Measurements from ENCODE around the gene MINDY3.

DNA sequence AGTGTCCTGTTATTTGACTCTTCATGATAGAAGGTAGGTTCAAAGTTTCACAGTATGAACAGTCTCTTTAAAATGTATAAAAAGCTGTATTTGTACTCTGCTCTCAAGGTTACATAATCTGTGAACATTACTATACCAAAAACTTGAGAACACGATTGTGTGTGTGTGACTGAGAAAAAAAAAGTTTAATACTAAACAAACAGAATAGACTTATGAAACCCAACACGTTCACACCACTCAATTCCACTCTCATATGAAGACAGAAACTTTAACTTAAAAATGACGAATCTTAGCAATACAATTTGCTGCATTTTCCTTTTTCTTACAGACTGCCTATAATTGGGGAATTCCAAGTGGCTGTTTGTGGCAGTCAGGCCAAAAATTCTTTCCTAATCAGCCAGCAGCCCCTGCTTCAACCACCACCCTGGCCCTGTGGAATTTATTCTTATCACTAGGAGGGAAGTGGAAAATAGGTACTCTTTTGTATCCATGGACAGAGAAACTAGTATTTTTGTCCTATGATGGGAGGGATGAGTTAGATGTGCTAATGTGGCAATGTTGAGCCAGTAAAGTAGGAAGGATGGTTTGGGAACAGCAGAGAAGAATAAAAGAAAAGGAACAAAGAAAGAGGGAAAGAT is 42.8 kb downstream of the MINDY3 start:
- TF ChIP-seq, protein P1, sequence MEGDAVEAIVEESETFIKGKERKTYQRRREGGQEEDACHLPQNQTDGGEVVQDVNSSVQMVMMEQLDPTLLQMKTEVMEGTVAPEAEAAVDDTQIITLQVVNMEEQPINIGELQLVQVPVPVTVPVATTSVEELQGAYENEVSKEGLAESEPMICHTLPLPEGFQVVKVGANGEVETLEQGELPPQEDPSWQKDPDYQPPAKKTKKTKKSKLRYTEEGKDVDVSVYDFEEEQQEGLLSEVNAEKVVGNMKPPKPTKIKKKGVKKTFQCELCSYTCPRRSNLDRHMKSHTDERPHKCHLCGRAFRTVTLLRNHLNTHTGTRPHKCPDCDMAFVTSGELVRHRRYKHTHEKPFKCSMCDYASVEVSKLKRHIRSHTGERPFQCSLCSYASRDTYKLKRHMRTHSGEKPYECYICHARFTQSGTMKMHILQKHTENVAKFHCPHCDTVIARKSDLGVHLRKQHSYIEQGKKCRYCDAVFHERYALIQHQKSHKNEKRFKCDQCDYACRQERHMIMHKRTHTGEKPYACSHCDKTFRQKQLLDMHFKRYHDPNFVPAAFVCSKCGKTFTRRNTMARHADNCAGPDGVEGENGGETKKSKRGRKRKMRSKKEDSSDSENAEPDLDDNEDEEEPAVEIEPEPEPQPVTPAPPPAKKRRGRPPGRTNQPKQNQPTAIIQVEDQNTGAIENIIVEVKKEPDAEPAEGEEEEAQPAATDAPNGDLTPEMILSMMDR (IDR thresholded peaks at IDR 0.05): no peak
- TF ChIP-seq ZNF396 (CRISPR knock-in tag; IDR thresholded peaks at IDR 0.05; ENCODE audit: borderline replicate concordance) (no peak), ZNF416 (CRISPR knock-in tag; IDR thresholded peaks at IDR 0.05) (no peak), CREM (CRISPR knock-in tag; IDR thresholded peaks at IDR 0.05) (no peak), OVOL2 (CRISPR knock-in tag; IDR thresholded peaks at IDR 0.05; ENCODE audit: borderline replicate concordance) (no peak), ZBTB21 (CRISPR knock-in tag; IDR thresholded peaks at IDR 0.05; ENCODE audit: borderline replicate concordance) (no peak), CREB1 (CRISPR knock-in tag; IDR thresholded peaks at IDR 0.05) (no peak), NR3C1 (CRISPR knock-in tag; conservative IDR thresholded peaks at IDR 0.05; ENCODE audit: low read depth) (no peak)
- TF ChIP-seq, protein P2, sequence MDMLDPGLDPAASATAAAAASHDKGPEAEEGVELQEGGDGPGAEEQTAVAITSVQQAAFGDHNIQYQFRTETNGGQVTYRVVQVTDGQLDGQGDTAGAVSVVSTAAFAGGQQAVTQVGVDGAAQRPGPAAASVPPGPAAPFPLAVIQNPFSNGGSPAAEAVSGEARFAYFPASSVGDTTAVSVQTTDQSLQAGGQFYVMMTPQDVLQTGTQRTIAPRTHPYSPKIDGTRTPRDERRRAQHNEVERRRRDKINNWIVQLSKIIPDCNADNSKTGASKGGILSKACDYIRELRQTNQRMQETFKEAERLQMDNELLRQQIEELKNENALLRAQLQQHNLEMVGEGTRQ (CRISPR knock-in tag; IDR thresholded peaks at IDR 0.05): no peak
- TF ChIP-seq, protein P3, sequence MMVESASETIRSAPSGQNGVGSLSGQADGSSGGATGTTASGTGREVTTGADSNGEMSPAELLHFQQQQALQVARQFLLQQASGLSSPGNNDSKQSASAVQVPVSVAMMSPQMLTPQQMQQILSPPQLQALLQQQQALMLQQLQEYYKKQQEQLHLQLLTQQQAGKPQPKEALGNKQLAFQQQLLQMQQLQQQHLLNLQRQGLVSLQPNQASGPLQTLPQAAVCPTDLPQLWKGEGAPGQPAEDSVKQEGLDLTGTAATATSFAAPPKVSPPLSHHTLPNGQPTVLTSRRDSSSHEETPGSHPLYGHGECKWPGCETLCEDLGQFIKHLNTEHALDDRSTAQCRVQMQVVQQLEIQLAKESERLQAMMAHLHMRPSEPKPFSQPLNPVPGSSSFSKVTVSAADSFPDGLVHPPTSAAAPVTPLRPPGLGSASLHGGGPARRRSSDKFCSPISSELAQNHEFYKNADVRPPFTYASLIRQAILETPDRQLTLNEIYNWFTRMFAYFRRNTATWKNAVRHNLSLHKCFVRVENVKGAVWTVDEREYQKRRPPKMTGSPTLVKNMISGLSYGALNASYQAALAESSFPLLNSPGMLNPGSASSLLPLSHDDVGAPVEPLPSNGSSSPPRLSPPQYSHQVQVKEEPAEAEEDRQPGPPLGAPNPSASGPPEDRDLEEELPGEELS (CRISPR knock-in tag; IDR thresholded peaks at IDR 0.05): no peak
- TF ChIP-seq, protein P4, sequence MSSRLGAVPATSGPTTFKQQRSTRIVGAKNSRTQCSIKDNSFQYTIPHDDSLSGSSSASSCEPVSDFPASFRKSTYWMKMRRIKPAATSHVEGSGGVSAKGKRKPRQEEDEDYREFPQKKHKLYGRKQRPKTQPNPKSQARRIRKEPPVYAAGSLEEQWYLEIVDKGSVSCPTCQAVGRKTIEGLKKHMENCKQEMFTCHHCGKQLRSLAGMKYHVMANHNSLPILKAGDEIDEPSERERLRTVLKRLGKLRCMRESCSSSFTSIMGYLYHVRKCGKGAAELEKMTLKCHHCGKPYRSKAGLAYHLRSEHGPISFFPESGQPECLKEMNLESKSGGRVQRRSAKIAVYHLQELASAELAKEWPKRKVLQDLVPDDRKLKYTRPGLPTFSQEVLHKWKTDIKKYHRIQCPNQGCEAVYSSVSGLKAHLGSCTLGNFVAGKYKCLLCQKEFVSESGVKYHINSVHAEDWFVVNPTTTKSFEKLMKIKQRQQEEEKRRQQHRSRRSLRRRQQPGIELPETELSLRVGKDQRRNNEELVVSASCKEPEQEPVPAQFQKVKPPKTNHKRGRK (CRISPR knock-in tag; IDR thresholded peaks at IDR 0.05; ENCODE audit: borderline replicate concordance): no peak
- TF ChIP-seq, protein P5, sequence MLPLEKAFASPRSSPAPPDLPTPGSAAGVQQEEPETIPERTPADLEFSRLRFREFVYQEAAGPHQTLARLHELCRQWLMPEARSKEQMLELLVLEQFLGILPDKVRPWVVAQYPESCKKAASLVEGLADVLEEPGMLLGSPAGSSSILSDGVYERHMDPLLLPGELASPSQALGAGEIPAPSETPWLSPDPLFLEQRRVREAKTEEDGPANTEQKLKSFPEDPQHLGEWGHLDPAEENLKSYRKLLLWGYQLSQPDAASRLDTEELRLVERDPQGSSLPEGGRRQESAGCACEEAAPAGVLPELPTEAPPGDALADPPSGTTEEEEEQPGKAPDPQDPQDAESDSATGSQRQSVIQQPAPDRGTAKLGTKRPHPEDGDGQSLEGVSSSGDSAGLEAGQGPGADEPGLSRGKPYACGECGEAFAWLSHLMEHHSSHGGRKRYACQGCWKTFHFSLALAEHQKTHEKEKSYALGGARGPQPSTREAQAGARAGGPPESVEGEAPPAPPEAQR (CRISPR knock-in tag; IDR thresholded peaks at IDR 0.05): no peak

Data from WTC11 (cell line).